NCI-H446 treated with DMSO at 0.1 percent for 48 hours (cell line): ENCODE results near the gene MBD3L3.
"Not testable (repeated sequence)": the region's sequence is repeated elsewhere in the genome, so short reads cannot be mapped to it uniquely, and the experiment has no call there.

Experiments
- DNase-seq: peaks from one replicate; lab custom pipeline; 2025; lab: John Stamatoyannopoulos, UW

Gene MBD3L3

DNA sequence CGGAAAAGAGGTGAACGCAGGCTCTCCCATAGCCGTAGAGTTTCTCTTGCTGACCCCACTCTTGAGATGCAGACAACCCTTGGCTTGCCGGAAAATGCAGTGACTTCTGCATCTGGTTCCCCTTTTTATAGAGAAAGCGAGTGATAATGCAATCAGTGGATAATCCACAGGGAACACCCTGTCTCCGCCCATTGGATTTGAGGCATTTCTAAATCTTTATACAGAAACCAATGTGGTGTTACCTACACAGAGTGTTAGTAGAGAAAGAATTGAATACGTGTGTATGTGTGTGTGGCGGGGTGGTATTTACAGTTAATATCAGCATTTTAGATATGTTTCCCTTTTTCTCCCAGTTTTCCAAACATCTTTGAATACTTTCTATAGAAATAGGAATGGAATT lies at the start of gene MBD3L3:
TSS of gene MBD3L3 (minus strand) at position 101 of the 400 bp plus-strand sequence. CDS start at position 30, 71 bp downstream.
- DNase-seq = not testable (repeated sequence)

DNA sequence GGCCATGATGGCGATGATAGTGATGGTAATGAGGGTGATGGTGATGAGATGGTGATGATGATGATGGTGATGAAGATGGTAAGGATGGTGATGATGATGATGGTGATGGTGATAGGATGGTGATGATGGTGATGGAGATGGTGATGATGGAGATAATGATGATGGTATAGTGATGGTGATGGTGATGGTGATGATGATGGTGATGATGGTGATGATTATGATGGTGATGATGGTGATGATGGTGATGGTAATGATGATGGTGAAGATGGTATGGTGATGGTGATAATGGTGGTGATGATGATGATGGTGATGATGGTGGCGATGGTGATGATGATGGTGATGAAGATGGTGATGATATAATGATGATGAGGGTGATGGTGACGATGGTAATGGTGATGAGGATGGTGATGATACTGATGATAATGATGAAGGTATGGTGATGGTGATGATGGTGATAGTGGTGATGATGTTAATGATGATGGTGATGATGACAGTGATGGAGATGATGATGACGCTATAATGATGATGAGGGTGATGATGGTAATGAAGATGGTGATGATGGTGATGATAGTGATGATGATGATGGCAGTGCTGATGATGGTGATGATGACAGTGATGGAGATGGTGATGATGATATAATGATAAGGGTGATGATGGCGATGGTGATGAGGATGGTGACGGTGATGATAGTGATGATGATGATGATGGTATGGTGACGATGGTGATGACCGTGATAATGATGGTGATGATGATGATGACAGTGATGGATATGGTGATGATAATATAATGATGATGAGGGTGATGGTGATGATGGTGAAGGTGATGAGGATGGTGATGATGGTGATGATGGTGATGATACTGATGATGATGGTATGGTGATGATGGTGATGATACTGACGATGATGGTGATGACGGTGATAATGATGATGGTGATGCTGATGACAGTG lies 48.5 kb upstream of the MBD3L3 start:
- DNase-seq = no peak

DNA sequence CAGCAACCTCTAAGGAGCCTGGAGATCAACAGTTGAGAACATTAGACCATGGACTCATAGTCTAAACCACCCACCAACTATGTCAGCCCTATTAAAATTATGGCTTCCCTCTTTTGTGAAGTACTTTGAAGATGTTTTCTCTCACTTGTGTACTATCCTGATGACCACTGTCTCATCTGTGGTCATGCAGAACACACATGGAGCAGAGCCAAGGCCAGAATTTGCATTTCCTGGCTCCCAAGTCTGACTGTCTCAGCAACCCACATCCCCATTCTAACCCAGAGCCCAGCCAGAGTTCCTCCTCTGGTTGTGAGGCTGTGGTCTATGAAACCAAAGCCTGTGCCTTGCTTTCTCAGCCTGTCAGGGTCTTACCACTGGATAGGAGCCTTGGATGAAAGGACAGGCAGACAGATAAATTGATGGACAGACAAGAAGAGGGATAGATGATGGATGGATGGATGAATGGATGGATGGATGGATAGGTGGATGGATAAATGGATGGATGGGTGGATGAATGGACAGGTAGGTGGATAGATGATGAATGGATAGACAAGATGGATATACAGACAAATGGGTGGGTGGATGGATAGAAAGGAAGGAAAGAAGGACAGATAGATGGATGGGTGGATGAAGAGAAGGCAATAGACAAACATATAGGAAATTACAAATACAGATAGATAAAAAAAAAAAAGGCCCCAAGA lies 46.4 kb upstream of the MBD3L3 start:
- no peak for DNase-seq

DNA sequence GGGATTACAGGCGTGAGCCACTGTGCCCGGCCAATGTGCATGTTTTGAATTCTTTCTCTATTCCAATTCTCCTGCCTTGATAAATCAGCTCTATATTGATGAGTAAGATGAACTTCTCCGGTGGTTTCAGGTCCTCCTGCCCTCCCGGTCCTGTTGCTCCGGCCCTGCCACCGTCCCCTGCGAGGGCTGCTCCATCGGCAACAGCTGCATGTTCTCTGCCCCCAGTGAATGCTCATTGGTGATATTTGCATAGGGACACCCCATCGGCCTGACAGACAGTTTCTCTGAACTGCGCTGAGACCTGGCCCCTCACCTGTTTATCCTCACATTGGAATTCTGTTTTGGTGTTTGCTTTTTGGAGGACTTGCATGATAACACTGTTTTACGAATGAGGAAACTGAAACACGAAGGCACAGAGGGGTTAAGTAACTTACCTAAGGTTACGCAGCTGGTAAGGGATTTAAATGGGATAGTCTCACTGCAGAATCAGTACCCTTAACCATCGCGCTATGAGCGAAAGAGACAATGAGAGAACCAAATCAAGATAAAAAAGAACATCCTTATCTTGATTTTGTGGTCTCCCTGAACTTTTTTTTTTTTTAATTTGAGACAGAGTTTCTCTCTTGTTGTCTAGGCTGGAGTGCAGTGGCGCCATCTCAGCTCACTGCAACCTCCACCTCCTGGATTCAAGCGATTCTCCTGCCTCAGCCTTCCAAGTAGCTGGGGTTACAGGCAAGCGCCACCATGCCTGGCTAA lies 43.2 kb upstream of the MBD3L3 start:
- no peak for DNase-seq

DNA sequence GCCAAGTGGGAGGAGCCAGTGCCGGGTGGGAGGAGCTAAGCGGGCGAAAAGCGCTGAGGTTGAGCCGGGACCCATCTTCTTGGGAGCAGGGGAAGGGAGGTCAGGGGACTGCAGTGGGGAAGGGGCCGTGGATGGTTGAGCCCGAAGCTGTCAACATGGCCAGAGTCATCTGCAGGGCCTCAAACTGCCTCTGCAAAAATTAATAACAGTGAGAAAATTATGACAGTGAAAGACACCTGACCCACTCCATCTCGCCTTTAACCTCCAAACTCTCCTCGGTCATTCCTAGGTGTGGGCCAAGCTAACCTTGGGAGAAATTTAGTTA lies 41.1 kb upstream of the MBD3L3 start:
- DNase-seq = no peak

DNA sequence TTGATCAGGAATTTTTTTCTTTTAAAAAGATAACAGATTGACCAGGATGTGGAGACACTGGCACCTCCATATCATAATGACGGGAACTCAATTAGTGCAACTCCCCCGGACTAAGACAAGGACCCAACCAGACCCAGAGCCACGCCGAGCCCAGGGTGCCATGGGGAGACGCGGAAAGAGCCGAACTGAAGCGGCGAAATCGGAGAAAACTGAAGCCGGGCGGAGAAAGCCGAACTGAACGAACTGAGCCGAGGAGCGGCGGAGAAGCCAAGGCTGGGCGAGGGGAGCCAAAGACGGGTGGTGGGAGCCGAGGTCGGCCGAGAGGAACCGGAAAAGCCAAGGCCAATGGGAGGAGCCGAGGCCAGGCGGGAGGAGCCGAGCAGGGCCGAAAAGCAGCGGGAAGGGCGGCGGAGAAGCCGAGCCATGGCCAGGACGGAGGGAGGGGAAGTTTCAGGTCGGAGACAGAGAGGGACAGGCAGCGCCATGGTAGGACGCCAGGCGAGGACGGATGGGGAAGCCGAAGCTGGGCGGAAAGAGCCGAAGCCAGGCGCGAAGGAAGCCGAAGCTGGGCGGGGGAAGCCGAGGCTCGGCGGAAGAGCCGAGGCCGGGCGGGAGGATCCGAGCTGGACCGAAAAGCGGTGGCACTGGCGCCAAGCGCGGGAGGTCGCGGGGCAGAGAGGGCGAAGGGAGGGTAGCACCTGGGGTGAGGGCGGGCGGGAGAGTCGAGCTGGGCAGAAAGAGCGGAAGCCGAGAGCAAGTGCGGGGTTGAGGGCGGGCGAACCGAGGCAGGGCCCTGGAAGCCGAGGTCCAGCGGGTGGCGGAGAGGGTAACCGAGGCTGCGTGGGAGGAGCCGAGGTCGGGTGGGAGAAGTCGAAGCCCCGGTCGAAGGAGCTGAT lies 40.5 kb upstream of the MBD3L3 start:
- peak; percentile 90 for DNase-seq

DNA sequence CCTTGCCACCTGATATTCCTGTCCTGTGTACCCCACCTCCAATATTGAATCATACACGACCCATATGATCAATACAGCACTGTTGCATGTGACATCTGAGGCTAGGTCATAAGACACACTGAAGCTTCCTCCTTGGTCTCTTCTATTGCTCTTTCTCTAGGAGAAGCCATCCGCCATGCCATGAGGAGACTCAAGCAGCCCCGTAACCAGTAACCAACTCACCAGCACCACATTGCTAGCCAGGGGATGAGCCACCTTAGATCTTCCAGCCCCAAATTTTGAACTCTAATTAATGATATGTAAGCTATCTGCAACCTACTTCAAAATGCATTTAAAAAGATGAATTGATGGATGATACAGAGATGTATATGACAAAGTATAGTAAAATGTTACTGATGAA lies 39.6 kb upstream of the MBD3L3 start:
- no peak for DNase-seq

DNA sequence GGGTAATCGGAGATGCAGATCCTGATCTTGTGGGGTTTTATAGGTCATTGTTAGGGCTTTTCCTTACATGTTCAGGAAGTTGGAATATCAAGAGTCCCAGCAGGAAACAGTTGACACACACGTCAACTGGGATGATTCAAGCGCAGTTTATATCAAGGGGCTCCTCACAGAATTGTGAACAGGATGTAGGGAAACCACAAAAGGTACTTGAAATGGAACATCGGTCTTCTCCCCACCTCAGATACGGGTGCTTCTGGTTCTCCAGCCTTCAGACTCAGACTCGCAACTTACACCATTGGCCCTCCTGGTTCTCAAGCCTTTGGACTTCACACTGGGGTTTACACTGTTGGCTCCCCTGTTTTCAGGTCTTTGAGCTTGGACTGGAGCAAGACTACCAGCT lies 30.5 kb upstream of the MBD3L3 start:
- no peak for DNase-seq

DNA sequence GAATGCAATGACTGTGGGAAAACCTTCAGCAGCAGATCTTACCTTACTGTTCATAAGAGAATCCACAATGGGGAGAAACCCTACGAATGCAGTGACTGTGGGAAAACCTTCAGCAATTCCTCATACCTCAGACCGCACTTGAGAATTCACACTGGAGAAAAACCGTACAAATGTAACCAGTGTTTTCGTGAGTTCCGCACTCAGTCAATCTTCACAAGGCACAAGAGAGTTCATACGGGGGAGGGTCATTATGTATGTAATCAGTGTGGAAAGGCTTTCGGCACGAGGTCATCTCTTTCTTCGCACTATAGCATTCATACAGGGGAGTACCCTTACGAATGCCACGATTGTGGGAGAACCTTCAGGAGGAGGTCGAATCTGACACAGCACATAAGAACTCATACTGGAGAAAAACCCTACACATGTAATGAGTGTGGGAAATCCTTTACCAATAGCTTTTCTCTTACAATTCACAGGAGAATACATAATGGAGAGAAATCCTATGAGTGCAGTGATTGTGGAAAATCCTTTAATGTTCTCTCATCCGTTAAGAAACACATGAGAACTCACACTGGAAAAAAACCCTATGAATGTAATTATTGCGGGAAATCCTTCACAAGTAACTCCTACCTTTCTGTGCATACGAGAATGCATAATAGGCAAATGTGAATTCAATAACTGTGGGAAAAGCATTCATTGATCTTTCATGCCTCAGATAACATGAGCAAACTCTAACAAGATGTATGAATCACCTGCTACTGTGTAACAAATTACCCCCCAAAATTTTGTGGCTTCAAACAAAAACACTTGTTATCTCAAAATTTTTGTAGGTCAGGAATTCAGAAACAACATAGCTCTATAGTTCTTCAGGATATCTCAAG lies 24.8 kb upstream of the MBD3L3 start:
- DNase-seq = no peak

DNA sequence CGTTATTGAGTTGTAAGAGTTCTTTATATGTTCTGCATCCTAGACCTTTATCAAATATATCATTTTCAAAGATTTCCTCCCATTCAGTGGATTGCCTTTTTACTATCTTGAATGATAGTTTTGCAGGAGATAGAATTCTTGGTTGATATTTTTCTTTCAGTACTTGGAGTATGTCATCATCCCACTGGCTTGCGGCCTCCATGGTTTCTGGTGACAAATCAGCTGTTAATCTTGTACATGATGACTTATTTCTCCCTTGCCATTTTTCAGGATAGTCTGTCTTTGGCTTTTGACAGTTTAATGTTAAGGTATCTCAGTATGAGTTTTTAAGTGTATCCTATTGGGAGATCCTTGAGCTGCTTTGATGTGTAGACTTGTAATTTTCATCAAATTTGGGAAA lies 19.5 kb upstream of the MBD3L3 start:
- DNase-seq = no peak

DNA sequence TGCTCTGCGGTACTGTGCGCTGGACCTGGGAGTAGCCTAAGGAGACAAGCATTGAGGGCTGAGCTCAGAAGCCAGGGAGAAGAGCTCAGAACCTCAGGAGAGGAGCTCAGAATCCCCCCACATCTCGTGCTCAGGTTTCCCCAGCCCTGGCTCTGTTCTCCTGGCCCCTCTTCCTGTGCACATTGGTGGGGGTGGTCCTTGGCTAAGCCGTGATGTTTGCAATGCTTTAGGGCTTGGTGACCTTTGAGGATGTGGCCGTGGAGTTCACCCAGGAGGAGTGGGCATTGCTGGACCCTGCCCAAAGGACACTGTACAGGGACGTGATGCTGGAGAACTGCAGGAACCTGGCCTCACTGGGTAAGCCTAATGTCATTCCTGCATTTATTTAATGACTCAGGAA lies 17.7 kb upstream of the MBD3L3 start:
- DNase-seq = no peak

DNA sequence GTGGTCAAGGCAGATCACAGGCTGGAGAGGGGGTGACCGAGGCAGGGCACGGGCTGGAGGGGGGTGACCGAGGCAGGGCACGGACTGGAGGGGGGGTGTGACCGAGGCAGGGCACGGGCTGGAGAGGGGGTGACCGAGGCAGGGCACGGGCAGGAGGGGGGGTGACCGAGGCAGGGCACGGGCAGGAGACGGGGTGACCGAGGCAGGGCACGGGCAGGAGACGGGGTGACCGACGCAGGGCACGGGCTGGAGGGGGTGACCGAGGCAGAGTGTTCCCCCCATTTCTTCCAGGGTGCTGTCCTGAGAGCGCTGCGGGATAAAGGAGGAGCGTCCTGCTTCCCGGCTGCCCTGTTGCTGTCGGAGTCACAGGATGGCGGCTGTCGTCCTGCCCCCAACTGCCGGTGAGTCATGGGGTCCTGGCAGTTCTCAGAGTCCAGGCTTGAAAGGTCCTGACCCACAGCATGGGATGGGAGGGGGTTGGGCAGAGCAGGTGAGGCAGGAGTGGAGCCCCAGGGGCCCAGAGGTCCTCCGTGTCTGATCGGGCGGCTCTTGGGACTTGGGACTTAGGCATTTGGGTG lies 16.3 kb upstream of the MBD3L3 start:
- DNase-seq = no peak

DNA sequence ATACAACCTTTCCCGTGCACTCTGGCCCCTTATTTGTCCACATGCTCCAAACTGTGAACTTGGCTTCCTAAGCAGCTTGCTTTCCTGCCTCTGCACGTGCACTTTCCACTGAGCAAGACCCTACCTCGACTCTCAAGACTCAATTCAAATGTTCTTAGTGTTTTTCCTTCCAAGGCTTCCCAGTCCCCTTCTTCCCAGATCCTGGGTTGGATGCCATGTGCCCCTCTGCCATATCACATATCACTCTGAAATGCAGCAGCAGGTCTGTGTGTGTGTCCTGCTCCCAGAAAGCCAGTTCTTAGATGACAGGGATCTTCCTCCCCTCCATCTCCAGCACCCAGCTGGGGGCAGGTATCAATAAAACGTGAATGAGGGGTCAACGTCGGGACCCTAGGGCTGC lies 14.1 kb upstream of the MBD3L3 start:
- no peak for DNase-seq

DNA sequence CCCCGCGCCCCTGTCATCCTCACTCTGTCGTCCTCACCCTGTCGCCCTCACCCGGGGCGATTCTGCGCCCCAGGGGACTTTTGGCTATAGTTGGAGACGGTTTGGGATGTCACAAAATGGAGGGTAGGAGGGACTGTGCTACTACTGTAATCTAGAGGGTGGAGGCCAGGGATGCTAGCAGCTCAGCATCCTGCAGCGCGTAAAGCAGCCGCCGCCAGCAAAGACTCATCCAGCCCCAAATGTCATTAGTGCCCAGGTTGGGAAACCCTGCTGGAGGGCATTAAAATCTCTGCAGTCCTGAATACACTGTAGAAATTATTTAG lies 11.4 kb upstream of the MBD3L3 start:
- DNase-seq = no peak

DNA sequence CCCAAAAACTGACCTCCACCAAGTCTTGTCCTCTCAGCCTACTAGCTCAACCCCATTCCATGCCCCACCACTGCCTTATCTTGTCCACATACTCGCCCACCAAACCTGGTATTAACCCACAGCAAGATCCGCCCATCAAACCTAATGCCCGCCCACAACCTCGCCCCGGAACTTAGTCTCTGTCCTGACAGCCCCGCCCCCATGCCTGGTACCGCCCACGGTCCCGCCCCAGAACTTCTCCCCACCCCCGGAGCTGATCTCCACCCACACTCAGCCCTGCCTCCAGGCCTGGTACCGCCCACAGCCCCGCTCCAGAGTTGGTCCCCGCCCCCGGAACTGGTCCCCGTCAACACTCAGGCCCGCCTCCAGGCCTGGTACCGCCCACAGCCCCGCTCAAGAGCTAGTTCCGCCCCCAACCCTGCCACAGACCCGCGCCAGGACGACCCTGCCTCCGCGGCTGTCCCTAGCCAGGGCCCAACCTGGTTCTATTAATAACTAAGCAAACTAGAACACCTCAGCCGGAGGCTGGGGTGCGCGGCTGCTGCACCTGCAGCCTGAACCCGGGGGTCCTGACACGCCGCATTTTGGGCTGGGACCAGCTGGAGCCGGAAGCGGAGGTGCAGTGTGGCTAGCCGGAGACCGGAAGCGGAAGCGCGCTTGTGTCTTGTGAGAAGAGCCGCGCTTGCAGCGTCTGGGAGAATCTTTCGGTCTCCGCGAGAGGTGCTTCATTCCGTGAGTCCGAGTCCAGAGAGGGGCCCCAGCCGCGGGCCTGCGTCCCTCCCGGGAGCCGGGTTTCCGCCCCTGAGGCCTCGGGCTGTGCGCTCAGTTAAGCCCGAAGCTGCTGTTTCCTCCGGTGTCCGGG lies 10.8 kb upstream of the MBD3L3 start, which contains the start of gene ZNF557:
TSS of gene ZNF557 (plus strand) at position 662 of the 862 bp plus-strand sequence. CDS start 5,372 bp downstream, outside the sequence.
- DNase-seq = peak; percentile 93

DNA sequence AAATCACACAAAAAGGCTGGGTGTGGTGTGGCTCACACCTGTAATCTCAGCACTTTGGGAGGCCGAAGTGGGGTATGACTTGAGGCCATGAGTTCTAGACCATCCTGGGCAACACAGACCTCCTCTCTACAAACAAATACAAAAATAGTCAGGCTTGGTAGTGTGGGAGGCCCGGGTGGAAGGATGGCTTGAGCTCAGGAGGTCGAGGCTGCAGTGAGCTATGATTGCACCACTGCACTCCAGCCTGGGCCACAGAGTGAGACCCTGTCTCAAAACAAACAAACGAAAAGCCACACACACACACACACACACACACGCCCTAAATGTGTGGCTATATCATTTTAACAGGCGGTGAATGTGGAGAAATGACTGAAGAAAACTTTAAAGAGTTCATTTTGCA lies 10.1 kb upstream of the MBD3L3 start:
- DNase-seq = no peak

DNA sequence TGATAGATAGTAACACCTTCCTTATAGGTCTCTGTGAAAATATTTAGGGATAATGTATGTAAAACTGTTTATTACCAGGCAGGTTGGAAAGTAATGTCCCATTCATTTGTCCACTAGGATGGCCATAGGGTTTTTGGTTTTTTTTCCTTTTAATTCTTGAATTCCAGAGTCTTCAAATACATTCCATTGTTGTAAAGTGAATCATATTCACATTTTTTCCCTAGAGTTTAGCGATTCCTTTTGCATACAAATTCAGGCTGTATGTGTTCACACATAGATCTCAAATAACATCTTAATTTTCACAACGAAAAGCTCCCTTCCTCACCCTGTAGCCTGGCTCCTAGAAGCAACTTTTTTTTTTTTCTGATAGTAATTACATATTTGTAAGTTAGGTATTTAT lies 9.2 kb upstream of the MBD3L3 start:
- DNase-seq = no peak

DNA sequence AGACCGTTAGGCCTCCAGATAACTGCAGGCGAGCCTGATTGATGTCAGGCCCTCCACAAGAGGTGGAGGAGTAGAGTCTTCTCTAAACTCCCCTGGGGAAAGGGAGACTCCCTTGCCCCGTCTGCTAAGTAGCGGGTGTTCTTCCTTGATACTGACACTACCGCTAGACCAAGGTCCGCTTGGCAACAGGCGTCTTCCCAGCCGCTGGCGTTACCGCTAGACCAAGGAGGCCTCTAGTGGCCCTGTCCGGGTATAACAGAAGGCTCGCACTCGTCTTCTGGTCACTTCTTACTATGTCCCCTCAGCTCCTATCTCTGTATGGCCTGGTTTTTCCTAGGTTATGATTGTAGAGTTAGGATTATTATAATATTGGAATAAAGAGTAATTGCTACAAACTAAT lies 8.6 kb upstream of the MBD3L3 start:
- DNase-seq = not testable (repeated sequence)

DNA sequence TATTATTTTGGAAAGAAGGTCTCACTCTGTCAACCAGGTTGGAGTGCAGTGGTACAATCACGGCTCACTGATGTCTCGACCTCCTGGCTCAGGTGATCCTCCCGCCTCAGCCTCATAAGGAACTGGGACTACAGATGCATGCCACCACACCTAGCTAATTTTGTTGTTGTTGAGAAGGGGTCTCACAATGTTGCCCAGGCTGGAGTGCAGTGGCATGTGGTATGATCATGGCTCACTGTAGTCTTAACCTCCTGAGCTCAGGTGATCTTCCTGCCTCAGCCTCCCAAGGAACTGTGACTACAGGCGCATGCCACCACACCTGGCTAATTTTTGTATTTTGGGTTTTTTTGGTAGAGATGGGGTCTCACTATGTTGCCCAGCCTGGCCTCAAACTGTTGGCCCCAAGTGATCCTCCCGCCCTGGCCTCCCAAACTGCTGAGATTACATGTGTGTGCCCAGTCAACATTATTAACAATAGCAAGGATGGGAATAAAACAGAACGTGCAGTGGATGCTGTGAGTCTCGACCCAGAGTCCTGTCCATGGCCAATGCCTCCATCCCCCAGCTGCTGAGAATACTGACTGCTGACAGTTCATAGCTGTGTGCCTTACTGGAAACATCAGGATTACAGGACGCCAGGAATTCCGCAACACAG lies 5.4 kb upstream of the MBD3L3 start:
- no peak for DNase-seq
